ENCODE results near the gene ARAP1.

- TF ChIP-seq CTCF (IDR thresholded peaks at IDR 0.05) (no peak), POLR2A (IDR thresholded peaks at IDR 0.05) (no peak)
These were observed 82.2 kb downstream of the ARAP1 start for GRCh38 chr11:72670041-72670440.
